SH-SY5Y (cell line): ENCODE data around the gene LYZL1.

ENCODE experiments used
- GATA2 ChIP-seq: IDR thresholded peaks from 2 replicates; pipeline ENCODE4 v1.6.1; 2011; ENCODE audit warnings: mild to moderate bottlenecking, low read depth, low read length
- GATA3 ChIP-seq: IDR thresholded peaks from 2 replicates; pipeline ENCODE4 v1.6.1; 2011; ENCODE audit warnings: low read depth, mild to moderate bottlenecking, low read length, moderate library complexity

- no peak for TF ChIP-seq GATA3
- TF ChIP-seq GATA2 = no peak
These were observed 38.9 kb downstream of the LYZL1 start for GRCh38 chr10:29327746-29328102.
